Neural progenitor cell (in vitro differentiated cells): ENCODE data around the gene ANKS1B.

Experiments used
- CTCF ChIP-seq: fragments of 200-600 bp; sonication (generic); IDR thresholded peaks from 2 replicates; pipeline ENCODE4 v1.5.1; 2017; ENCODE audit warnings: antibody characterized with exemption, mild to moderate bottlenecking
- EZH2 ChIP-seq: fragments of 200-600 bp; sonication (generic); IDR thresholded peaks from 2 replicates; pipeline ENCODE4 v1.6.1; 2017; ENCODE audit warnings: antibody characterized with exemption, mild to moderate bottlenecking, moderate library complexity
- EZH2phosphoT487 ChIP-seq: fragments of 200-600 bp; sonication (generic); IDR thresholded peaks from 2 replicates; pipeline ENCODE4 v1.6.1; 2017; ENCODE audit warnings: antibody characterized with exemption

- TF ChIP-seq CTCF (no peak), EZH2 (no peak), EZH2phosphoT487 (no peak)
Observed at GRCh38 chr12:99800605-99801004, 184.1 kb downstream of the ANKS1B start.
